Measurements from ENCODE around the gene WDR4.

DNA sequence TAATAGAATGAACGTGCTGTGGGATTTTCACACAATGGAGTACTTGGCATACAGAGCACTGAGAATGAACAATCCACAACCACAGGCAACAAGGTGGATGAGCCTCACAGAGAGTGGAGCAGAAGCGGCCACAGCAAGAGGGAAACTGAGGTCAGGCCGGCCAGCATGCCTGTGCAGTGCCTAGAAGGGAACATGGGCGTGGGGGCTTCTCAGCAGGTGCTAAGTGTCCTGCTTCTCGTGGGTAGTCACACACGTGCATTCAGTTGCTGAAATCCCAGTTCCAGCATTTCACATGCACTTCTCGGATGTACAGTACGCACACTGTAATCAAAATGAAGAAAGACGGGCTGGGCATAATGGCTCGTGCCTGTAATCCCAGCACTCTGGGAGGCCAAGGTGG lies 33.1 kb downstream of the WDR4 start:
- TF ChIP-seq USF1 (CRISPR knock-in tag; IDR thresholded peaks at IDR 0.05) (no peak), MECOM (CRISPR knock-in tag; IDR thresholded peaks at IDR 0.05) (no peak), VEZF1 (CRISPR knock-in tag; IDR thresholded peaks at IDR 0.05) (no peak), POLR2AphosphoS5 (IDR thresholded peaks at IDR 0.05; ENCODE audit: control insufficient read depth, insufficient read depth, low read depth, low read length) (no peak), PURB (CRISPR knock-in tag; IDR thresholded peaks at IDR 0.05; ENCODE audit: low read depth) (no peak), SLC30A9 (CRISPR knock-in tag; IDR thresholded peaks at IDR 0.05) (no peak), NRF1 (conservative IDR thresholded peaks at IDR 0.05 in 1 of 2, IDR thresholded peaks at IDR 0.05 in 1 of 2) (no peak), ELF4 (CRISPR knock-in tag; IDR thresholded peaks at IDR 0.05) (no peak), ZBTB7A (IDR thresholded peaks at IDR 0.05; ENCODE audit: borderline replicate concordance, control insufficient read depth, low read depth, low read length) (no peak), ATF1 (CRISPR knock-in tag; IDR thresholded peaks at IDR 0.05) (no peak), ATF1 (tag; IDR thresholded peaks at IDR 0.05) (no peak)
- TF ChIP-seq, protein P1, sequence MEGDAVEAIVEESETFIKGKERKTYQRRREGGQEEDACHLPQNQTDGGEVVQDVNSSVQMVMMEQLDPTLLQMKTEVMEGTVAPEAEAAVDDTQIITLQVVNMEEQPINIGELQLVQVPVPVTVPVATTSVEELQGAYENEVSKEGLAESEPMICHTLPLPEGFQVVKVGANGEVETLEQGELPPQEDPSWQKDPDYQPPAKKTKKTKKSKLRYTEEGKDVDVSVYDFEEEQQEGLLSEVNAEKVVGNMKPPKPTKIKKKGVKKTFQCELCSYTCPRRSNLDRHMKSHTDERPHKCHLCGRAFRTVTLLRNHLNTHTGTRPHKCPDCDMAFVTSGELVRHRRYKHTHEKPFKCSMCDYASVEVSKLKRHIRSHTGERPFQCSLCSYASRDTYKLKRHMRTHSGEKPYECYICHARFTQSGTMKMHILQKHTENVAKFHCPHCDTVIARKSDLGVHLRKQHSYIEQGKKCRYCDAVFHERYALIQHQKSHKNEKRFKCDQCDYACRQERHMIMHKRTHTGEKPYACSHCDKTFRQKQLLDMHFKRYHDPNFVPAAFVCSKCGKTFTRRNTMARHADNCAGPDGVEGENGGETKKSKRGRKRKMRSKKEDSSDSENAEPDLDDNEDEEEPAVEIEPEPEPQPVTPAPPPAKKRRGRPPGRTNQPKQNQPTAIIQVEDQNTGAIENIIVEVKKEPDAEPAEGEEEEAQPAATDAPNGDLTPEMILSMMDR (IDR thresholded peaks at IDR 0.05 in 2 of 3, conservative IDR thresholded peaks at IDR 0.05 in 1 of 3; ENCODE audit: insufficient read depth in 2 of 3, low read depth in 1 of 3, low read length in 3 of 3): no peak
- TF ChIP-seq, protein P2, sequence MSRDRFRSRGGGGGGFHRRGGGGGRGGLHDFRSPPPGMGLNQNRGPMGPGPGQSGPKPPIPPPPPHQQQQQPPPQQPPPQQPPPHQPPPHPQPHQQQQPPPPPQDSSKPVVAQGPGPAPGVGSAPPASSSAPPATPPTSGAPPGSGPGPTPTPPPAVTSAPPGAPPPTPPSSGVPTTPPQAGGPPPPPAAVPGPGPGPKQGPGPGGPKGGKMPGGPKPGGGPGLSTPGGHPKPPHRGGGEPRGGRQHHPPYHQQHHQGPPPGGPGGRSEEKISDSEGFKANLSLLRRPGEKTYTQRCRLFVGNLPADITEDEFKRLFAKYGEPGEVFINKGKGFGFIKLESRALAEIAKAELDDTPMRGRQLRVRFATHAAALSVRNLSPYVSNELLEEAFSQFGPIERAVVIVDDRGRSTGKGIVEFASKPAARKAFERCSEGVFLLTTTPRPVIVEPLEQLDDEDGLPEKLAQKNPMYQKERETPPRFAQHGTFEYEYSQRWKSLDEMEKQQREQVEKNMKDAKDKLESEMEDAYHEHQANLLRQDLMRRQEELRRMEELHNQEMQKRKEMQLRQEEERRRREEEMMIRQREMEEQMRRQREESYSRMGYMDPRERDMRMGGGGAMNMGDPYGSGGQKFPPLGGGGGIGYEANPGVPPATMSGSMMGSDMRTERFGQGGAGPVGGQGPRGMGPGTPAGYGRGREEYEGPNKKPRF (IDR thresholded peaks at IDR 0.05; ENCODE audit: low read depth, low read length): no peak
- TF ChIP-seq, protein P3, sequence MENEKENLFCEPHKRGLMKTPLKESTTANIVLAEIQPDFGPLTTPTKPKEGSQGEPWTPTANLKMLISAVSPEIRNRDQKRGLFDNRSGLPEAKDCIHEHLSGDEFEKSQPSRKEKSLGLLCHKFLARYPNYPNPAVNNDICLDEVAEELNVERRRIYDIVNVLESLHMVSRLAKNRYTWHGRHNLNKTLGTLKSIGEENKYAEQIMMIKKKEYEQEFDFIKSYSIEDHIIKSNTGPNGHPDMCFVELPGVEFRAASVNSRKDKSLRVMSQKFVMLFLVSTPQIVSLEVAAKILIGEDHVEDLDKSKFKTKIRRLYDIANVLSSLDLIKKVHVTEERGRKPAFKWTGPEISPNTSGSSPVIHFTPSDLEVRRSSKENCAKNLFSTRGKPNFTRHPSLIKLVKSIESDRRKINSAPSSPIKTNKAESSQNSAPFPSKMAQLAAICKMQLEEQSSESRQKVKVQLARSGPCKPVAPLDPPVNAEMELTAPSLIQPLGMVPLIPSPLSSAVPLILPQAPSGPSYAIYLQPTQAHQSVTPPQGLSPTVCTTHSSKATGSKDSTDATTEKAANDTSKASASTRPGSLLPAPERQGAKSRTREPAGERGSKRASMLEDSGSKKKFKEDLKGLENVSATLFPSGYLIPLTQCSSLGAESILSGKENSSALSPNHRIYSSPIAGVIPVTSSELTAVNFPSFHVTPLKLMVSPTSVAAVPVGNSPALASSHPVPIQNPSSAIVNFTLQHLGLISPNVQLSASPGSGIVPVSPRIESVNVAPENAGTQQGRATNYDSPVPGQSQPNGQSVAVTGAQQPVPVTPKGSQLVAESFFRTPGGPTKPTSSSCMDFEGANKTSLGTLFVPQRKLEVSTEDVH (IDR thresholded peaks at IDR 0.05; ENCODE audit: low read depth, partially characterized antibody): no peak
- TF ChIP-seq, protein P4, sequence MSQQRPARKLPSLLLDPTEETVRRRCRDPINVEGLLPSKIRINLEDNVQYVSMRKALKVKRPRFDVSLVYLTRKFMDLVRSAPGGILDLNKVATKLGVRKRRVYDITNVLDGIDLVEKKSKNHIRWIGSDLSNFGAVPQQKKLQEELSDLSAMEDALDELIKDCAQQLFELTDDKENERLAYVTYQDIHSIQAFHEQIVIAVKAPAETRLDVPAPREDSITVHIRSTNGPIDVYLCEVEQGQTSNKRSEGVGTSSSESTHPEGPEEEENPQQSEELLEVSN (IDR thresholded peaks at IDR 0.05; ENCODE audit: borderline replicate concordance in 1 of 2, extremely low read depth in 1 of 2, insufficient read depth in 1 of 2, insufficient read length in 1 of 2, low read depth in 1 of 2, low read length in 1 of 2, poor library complexity in 1 of 2, severe bottlenecking in 1 of 2): no peak
